Activated naive CD8-positive, alpha-beta T cell treated with anti-CD3 and anti-CD28 coated beads for 36 hours (primary cell): Measurements from ENCODE around the gene HSD3B2. TPM values are rescaled to one million over a fixed set of nuclear protein-coding genes. Genes with fewer than 3 reads are reported as not detected.
"Not testable (repeated sequence)": the region's sequence is repeated elsewhere in the genome, so short reads cannot be mapped to it uniquely, and the experiment has no call there.

ENCODE experiments used
- DNase-seq: peaks from one replicate; pipeline ENCODE4 v3.0.0; 2021
- H3K27ac Mint-ChIP-seq: one replicate; pipeline ENCODE4 v1.8.0; 2022; ENCODE audit warnings: mild to moderate bottlenecking, moderate library complexity, mixed read lengths
- H3K27me3 Mint-ChIP-seq: one replicate; pipeline ENCODE4 v1.8.0; 2022; ENCODE audit warnings: mild to moderate bottlenecking, mixed read lengths
- H3K36me3 Mint-ChIP-seq: one replicate; pipeline ENCODE4 v1.8.0; 2021; ENCODE audit warnings: mild to moderate bottlenecking, mixed read lengths
- H3K4me1 Mint-ChIP-seq: one replicate; pipeline ENCODE4 v1.8.0; 2021; ENCODE audit warnings: mixed read lengths
- H3K4me3 Mint-ChIP-seq: one replicate; pipeline ENCODE4 v1.8.0; 2022; ENCODE audit warnings: mild to moderate bottlenecking, moderate library complexity, mixed read lengths
- H3K9me3 Mint-ChIP-seq: one replicate; pipeline ENCODE4 v1.8.0; 2022; ENCODE audit warnings: mixed read lengths
- total RNA-seq, 2 experiments: library from RNA; stranded (reverse); gene quantifications; one replicate each; pipeline ENCODE4 v1.2.3, GENCODE V29; 2021

The HSD3B2 gene
- not detected for total RNA-seq

DNA sequence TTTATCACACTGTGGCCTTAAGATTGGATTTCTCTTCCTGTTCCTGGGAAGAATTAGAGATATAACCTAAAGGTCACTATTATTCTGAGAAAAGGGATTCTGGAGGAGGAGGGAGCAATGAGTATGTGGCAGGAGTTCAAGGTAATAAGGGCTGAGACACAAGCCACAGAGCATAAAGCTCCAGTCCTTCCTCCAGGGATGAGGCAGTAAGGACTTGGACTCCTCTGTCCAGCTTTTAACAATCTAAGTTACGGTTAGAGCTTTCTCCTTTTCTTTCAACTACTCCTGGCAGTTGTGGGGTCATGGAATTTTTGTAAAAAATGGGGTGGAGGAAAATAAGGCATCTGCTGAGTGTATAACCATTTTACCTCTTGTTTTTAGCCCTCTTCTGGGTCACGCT is at the start of gene HSD3B2:
TSS of gene HSD3B2 (plus strand) at position 201 of the 400 bp plus-strand sequence. CDS start 270 bp downstream, outside the sequence.
- Mint-ChIP-seq H3K36me3 (no peaks in the 10 kb centered on the region), H3K27me3 (peaks cover 13% of the 10 kb centered on the region), H3K27ac (no peak within 1 kb of the TSS), H3K4me3 (no peak within 1 kb of the TSS), H3K9me3 (peaks cover 3% of the 10 kb centered on the region), H3K4me1 (no peaks in the 10 kb centered on the region)
- DNase-seq = no peak

DNA sequence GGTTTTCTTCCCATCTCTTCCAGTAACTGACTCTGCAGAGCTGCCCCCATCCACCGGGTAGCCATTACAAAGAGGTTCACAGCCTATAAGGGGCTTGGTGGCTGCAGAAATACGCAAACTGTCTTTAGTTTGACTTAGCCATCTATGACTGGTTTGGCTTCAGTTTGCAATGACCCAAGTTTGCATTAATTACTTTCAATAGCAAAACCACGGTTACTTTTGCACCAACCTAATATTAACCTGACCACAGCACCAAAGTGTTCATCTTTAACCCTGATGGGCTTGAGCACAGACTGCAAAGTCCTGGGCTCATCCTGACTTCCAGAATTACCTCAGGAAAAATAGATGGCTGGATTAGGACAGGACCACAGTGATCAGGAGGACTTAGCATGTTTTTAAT is 48.5 kb upstream of the HSD3B2 start:
- Mint-ChIP-seq H3K27ac (no peak overlapping the region), H3K36me3 (no peaks in the 10 kb centered on the region), H3K9me3 (no peaks in the 10 kb centered on the region), H3K4me1 (no peaks in the 10 kb centered on the region), H3K4me3 (no peak overlapping the region), H3K27me3 (peaks cover 24% of the 10 kb centered on the region)
- no peak for DNase-seq

DNA sequence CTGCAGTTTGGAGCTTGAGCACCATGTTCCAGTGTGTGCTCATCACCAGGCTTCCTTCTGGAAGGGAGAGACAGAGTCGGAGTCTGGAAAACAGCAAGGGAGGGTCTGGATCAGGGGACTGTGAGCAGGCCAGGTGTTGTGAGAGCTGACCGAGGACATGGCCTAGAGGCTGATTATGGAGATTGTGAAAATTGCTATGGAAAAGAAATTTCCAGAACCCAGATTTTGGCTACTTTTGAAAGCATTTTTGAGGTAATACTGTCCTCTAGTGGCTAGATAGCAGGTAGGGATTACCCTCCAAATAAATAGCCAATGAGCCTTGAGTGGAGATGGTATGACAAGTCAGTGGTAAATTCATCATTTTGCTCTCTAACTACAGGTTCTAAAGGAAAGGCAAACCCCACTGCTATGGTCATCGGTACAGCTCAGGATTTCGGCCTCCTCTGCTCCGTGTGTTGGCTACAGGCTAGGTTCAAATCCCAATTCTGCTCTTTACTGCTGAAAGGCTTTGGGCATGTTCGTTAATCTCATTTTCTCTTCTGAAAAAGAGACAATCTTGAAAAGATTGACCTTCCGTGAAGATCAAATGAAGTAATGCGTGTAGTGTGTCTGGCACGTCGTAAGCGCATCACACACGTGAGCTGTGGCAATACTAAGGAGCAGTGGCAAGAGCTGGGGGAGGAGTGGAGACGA is 47.4 kb upstream of the HSD3B2 start:
- no peak for DNase-seq
- H3K36me3 Mint-ChIP-seq = no peaks in the 10 kb centered on the region
- no peaks in the 10 kb centered on the region for H3K9me3 Mint-ChIP-seq
- no peak overlapping the region for H3K4me3 Mint-ChIP-seq
- H3K27ac Mint-ChIP-seq = no peak overlapping the region
- H3K4me1 Mint-ChIP-seq = no peaks in the 10 kb centered on the region
- peaks cover 24% of the 10 kb centered on the region for H3K27me3 Mint-ChIP-seq

DNA sequence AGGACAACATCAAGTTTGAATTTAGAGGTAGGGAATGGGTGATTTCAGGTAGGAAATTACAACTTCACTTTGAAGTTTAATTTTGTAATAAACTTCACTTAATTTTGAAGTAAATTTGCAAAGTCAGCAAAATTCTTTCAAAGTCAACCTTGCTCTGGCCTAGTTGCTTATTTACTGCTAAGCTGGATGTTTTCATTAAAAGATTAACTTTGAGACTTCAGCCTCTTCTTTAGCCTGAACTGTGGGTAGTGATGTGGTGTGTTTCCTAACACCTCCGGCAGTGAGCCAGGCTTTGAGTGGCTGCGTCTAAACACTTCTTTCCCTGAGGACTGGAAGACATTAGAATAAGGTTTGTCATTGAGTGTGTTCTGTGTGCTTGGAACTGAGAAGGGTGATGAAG is 46.4 kb upstream of the HSD3B2 start, which contains the start of gene HAO2:
TSS of gene HAO2 (plus strand) at position 232 of the 400 bp plus-strand sequence. CDS start 12,301 bp downstream, outside the sequence.
- no peak within 1 kb of the TSS for H3K27ac Mint-ChIP-seq
- no peaks in the 10 kb centered on the region for H3K9me3 Mint-ChIP-seq
- H3K36me3 Mint-ChIP-seq = no peaks in the 10 kb centered on the region
- DNase-seq = no peak
- no peak within 1 kb of the TSS for H3K4me3 Mint-ChIP-seq
- H3K27me3 Mint-ChIP-seq = peaks cover 29% of the 10 kb centered on the region
- peaks cover 2% of the 10 kb centered on the region for H3K4me1 Mint-ChIP-seq

DNA sequence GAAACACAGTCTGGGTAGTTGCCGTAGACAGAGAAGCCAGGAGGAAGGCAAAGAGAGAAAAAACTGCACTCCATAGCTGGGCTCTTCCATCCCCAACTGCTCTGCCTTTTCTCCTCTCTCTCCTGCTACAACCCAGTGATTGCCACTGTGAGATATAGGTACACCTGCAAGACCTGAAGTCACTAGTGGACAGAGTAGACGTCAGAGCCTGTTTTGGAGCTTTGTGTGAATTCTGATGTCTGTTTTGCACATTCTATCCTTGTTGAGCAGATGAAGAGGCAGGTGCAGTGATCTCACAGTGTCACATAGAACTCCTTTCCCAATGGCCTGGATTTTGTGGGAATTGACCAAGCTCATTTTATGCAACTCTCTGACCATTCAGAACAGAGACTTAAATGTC is 44.2 kb upstream of the HSD3B2 start:
- H3K36me3 Mint-ChIP-seq = no peaks in the 10 kb centered on the region
- H3K27ac Mint-ChIP-seq = no peak overlapping the region
- peaks cover 33% of the 10 kb centered on the region for H3K27me3 Mint-ChIP-seq
- no peaks in the 10 kb centered on the region for H3K9me3 Mint-ChIP-seq
- H3K4me1 Mint-ChIP-seq = peaks cover 11% of the 10 kb centered on the region
- H3K4me3 Mint-ChIP-seq = no peak overlapping the region
- no peak for DNase-seq

DNA sequence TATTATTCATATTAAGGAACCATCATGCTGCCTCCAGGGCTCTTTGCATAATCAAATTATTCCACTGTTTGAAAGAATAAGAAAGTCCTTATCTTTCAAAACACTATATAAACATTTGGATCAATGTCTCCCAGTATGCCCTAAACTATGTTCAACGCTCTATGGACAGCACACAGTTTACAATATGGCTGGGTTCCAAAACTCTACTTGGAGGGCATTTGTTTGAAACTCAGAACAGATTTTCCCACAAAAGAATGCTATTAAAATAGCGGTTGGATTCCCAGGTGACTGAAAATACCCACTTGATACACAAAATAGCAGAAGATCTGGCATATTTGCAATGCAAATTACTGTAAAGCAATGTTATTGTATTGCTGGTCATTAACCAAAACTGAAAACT is 43.1 kb upstream of the HSD3B2 start:
- Mint-ChIP-seq H3K4me1 (peaks cover 11% of the 10 kb centered on the region), H3K27me3 (peaks cover 33% of the 10 kb centered on the region), H3K36me3 (no peaks in the 10 kb centered on the region), H3K9me3 (no peaks in the 10 kb centered on the region), H3K27ac (no peak overlapping the region), H3K4me3 (no peak overlapping the region)
- DNase-seq = no peak

DNA sequence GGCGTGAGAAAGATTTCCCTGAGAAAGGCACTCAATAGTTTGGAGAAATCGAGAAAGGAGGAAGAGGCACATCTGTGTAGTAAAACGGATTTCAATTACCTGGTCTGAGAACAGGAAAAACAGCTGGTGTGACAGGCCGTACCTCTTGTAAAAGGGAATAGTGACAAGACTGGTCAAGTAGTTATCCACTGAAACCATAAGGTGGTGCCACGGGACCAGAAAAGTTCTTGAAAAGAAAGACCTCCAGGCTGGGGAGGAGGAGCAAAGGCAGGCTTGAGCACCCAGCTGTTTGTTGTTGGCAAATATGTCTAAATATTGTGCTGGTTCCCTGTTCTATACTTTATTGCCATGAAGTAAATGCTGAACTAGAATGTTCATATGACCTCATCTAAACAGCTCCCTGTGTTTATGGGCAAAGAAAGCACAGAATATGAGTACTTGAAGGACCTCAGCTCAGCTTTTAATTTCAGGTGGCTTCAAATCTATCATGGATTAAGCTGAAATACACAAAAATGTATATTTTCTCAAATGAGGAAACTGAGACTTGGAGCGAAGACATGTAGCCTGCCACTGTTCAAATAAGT is 42.4 kb upstream of the HSD3B2 start:
- DNase-seq = no peak
- H3K36me3 Mint-ChIP-seq = no peaks in the 10 kb centered on the region
- peaks cover 5% of the 10 kb centered on the region for H3K9me3 Mint-ChIP-seq

DNA sequence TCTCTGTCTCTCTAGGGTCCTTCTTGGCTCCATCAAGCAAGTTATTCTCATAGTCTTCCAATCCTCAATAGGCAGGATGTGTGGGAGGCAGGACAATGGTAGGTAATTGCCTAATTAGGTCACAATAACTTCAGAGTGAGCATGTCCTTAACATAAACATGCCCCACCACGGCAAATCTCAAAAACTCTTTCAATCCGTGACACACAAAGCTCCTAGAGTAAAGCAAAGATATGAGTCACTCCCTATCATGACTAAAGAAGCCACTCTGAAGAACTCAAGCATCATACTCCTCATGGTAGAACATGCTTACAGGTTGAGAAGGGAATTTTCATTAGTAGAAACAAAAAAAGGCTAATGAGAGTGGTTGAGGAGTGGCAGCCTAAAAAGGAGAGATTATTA is 41.5 kb upstream of the HSD3B2 start:
- no peak for DNase-seq
- Mint-ChIP-seq H3K4me1 (peaks cover 11% of the 10 kb centered on the region), H3K9me3 (peaks cover 5% of the 10 kb centered on the region), H3K36me3 (no peaks in the 10 kb centered on the region), H3K27me3 (peaks cover 20% of the 10 kb centered on the region), H3K27ac (no peak overlapping the region), H3K4me3 (no peak overlapping the region)

More for the DNA sequence above, 42.4 kb upstream of the HSD3B2 start:
- Mint-ChIP-seq H3K4me3 (no peak overlapping the region), H3K27ac (no peak overlapping the region), H3K4me1 (peaks cover 11% of the 10 kb centered on the region), H3K27me3 (peaks cover 26% of the 10 kb centered on the region)

DNA sequence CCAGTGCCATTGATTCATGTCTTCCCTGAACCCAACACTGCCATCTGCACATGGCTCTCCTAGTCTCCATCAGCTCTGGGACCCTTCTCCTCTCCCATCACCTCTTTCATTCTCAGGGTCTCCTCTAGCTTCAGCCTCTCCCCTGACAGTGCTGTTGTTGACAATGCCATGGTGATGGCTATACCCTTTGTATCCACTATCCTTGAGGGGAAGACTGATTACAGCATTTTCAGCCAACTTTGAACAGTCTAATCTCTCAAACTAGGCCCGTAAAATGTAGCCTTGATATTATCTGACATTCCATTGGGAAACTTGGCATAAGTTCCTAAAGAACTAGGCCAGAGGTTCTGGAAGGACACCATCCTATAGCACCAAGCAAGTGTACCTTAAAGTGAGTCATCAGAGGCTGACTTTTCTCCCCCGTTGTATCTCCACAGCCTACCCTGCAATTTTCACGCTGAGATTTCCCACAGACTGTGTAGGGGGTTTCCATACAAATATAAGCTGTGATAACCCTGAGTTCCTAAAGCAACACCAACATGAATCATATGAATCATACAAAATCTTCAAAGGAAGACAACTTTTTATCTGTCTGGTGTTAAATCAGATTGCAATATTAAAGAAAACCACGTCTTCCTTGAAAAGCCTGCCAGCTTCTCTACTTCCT is 40.6 kb upstream of the HSD3B2 start:
- Mint-ChIP-seq H3K27me3 (peaks cover 22% of the 10 kb centered on the region), H3K9me3 (peaks cover 7% of the 10 kb centered on the region), H3K4me3 (no peak overlapping the region), H3K27ac (no peak overlapping the region), H3K36me3 (no peaks in the 10 kb centered on the region), H3K4me1 (peaks cover 11% of the 10 kb centered on the region)
- no peak for DNase-seq

DNA sequence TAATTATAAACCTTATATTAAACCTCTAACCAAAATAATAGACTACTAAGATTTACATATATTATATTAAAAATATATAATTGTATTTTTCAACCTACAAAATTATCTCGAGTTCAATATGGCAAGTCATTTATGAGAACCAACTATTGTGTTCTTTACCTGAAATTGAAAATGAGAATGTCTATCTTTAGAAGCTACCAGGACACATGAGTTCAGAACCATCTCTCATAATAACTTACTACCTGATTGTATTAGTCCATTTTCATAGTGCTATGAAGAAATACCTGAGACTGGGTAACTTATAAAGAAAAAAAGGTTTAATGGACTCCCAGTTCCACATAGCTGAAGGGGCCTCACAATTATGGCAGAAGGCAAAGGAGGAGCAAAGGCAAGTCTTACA is 39.6 kb upstream of the HSD3B2 start:
- DNase-seq = no peak
- H3K36me3 Mint-ChIP-seq = no peaks in the 10 kb centered on the region
- no peak overlapping the region for H3K4me3 Mint-ChIP-seq
- H3K4me1 Mint-ChIP-seq = peaks cover 11% of the 10 kb centered on the region
- no peak overlapping the region for H3K27ac Mint-ChIP-seq
- peaks cover 28% of the 10 kb centered on the region for H3K27me3 Mint-ChIP-seq
- H3K9me3 Mint-ChIP-seq = peaks cover 7% of the 10 kb centered on the region

DNA sequence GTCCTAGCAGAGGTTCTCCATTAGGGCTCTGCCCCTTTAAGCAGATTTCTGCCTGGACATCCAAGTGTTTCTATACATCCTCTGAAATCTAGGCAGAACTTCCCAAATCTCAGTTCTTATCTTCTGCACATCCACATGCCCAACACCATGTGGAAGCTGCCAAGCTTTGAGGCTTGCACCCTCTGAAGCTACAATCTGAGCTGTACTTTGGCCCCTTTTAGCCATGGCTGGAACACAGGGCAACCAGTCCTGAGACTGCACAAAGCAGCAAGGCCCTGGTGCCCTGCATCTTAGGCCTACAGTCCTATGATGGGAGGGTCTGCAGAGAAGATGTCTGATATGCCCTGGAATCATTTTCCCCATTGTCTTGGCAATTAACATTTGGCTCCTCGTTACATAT is 38.4 kb upstream of the HSD3B2 start:
- Mint-ChIP-seq H3K4me1 (peaks cover 11% of the 10 kb centered on the region), H3K4me3 (no peak overlapping the region), H3K9me3 (peaks cover 7% of the 10 kb centered on the region), H3K27me3 (peaks cover 40% of the 10 kb centered on the region), H3K36me3 (no peaks in the 10 kb centered on the region), H3K27ac (no peak overlapping the region)
- no peak for DNase-seq

DNA sequence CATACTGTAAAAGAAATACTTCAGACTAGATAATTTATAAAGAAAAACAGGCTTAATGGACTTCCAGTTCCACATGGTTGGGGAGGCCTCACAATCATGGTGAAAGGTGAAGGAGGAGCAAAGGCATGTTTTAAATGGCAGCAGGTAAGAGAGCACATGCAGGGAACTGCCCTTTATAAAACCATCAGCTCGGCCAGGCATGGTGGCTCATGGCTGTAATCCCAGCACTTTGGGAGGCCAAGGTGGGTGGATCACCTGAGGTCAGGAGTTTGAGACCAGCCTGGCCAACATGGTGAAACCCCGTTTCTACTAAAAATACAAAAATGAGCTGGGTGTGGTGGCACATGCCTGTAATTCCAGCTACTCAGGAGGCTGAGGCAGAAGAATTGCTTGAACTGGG is 37.4 kb upstream of the HSD3B2 start:
- H3K27ac Mint-ChIP-seq, H3K9me3 Mint-ChIP-seq, H3K4me3 Mint-ChIP-seq, H3K36me3 Mint-ChIP-seq, DNase-seq: not testable (repeated sequence)
- Mint-ChIP-seq H3K27me3 (peaks cover 41% of the 10 kb centered on the region), H3K4me1 (peaks cover 11% of the 10 kb centered on the region)

DNA sequence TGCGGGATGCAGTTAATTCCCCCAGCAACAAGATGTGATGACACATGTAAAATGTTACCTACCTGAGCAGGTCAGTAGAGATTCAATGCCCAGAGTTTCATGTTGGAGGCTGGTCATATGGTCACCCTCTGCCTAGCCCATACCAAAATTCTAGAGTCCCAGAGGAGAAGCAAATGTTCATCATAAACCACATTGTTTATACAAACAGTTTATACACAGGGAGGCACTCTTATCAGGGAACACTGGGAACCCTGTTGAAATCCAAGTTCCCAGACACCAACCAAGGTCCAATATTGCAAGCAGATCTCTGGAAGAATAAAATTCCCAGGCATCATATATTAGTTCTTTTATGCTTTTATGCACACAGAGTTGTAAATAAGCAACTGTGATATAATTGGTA is 35.8 kb upstream of the HSD3B2 start:
- Mint-ChIP-seq H3K36me3 (no peaks in the 10 kb centered on the region), H3K4me1 (peaks cover 5% of the 10 kb centered on the region), H3K27me3 (peaks cover 31% of the 10 kb centered on the region), H3K4me3 (no peak overlapping the region), H3K27ac (no peak overlapping the region), H3K9me3 (peaks cover 7% of the 10 kb centered on the region)
- no peak for DNase-seq

DNA sequence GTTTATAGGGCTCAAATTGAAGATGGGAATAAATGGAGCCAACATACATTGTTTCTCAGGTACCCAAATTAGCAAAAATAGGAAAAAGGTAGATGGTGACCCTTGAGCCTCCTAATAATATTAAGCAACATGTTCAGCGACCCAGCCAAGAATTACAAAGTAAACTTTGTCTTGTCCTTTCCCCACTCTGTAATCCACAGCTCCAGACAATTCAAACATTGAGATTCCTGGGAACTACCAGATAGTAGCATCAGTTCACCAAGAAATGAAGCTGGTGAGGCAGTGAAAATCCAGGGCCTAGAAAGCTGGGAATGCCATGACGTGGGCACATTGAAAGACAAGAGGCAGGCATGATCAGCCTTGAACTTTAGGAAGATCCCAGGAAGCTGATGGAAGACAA is 34.6 kb upstream of the HSD3B2 start:
- H3K4me1 Mint-ChIP-seq = no peaks in the 10 kb centered on the region
- peaks cover 7% of the 10 kb centered on the region for H3K9me3 Mint-ChIP-seq
- no peak overlapping the region for H3K27ac Mint-ChIP-seq
- H3K27me3 Mint-ChIP-seq = peaks cover 29% of the 10 kb centered on the region
- no peak for DNase-seq
- no peak overlapping the region for H3K4me3 Mint-ChIP-seq
- H3K36me3 Mint-ChIP-seq = no peaks in the 10 kb centered on the region

DNA sequence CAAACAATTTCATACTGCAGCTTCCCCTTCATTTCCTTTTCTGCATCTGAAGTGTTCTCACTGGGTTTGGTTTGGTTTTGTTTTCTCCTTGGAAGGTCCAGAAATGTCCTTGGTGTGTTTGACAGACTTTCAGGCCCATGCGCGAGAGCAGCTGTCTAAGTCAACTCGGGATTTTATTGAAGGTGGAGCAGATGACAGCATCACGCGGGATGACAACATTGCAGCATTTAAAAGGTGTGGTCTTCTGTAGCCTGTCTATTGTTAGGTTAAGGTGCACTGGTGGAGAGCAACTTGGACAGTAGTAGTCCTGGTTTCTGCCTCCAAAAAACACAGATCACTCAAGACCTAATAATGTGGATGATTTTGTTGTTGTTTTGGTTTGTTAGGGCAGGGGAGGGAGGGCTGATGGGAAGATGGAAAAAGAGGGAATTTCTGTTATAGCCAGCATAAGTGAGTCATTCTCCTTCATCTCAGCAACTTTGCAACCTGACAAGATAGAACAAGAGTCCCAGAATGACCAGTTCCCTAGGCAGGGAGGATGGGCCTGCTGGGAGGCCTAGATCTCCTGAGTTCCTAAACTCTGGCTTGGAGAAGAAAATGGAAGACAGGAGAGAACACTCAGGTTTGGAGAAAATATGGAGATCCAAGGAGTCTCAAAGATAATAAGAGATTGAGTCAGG is 33.8 kb upstream of the HSD3B2 start:
- H3K4me3 Mint-ChIP-seq = no peak overlapping the region
- H3K36me3 Mint-ChIP-seq = no peaks in the 10 kb centered on the region
- H3K27me3 Mint-ChIP-seq = peaks cover 31% of the 10 kb centered on the region
- no peak for DNase-seq
- no peak overlapping the region for H3K27ac Mint-ChIP-seq
- H3K9me3 Mint-ChIP-seq = peaks cover 7% of the 10 kb centered on the region
- no peaks in the 10 kb centered on the region for H3K4me1 Mint-ChIP-seq
